Ammon's horn (tissue), 1 donor: ENCODE measurements around the gene EML3.
"Not testable (repeated sequence)": the region's sequence is repeated elsewhere in the genome, so short reads cannot be mapped to it uniquely, and the experiment has no call there.

ENCODE experiments used
- DNase-seq: peaks from one replicate; pipeline ENCODE4 v3.0.0-alpha.2; 2016; ENCODE audit warnings: low spot score

Gene EML3

DNA sequence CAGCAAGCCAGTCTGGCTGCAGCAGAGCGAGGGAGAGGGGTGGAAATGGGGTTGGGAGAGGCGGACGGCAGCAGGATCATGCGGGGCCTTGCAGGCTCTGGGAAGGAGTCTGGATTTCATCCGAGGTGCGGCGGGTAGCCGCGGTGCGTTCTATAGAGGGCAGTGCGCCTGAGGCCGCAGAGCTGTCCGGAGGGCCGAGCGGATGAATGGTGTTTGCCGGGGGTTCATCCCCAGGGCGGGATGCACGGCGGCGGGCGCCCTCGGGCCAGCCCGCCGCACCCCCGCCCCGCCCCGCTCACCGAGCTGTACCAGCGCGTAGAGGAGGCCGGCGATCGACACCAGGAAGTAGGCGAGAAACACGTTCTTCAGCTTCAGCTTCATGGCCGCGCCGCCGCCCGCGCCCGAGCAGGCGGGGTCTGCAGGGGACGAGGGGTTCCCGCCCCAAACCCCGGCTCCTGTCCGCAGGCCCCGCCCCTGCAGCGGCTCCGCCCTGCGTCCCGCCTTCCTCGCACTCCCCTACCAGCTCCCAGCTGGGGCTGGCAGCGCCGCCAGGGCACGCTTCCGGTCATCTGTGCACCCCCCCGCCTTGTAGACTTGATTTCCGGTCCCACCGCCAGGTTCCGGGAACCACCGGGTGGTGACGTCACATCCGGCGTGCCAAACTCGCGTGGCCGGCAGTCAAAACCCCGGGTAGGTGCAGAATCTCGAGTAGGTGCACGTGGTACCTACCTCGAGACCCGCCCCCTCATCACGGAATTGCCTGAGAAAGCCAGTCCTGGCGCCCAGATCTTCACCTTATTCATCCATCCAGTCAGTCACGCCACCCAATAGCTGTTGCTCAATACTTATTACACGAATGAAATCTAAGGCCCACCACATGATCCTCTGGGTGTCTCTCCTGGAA lies 9.2 kb upstream of the EML3 start, which contains the start of gene B3GAT3:
TSS of gene B3GAT3 (minus strand) at position 420 of the 904 bp plus-strand sequence. CDS start at position 381, 39 bp downstream.
- peak; percentile 99 for DNase-seq

DNA sequence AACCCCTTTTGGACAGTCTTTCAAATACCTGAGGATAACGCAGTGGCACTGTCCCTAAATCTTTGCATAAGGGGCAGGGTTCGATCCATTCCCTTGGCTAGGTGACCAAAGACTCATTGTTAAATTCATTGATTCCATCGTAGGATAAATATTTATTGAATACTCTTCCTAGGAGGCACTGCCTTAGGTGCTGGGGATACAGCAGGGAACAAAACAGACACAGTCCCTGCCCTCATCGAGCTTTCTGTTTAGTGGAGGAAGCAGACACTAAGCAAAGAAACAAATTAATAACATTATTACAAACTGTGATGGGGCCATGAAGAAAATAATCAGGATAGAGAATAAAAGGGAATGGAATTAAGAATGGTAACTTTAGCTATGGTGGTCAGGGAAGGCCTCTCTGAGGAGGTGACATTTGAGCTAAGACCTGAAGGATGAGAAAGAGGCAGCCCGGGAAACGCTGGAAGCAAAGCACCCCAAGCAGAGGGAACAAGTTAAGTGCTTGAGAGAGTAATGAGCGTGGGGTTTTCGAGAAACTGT lies 8.5 kb upstream of the EML3 start:
- no peak for DNase-seq

DNA sequence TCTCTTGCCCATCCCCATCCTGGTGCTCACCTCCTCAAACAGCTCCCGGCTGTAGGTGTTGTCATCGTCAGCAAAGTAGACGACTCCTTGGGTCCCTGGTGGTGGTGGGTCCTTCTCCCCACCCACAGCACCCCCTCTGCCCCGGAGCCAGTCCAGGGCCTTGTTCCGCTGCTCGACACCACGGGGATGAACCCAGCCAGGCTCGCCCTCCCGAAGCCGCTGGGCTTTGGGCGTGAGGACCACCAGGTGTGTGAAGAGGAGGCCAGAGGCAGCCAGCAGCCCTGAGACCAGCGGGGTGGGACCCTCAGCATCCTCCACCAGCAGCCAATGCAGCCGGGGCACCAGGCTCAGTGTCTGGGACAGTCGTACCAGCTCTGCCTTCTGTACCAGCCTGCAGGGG lies 4.4 kb upstream of the EML3 start:
- DNase-seq = not testable (repeated sequence)

DNA sequence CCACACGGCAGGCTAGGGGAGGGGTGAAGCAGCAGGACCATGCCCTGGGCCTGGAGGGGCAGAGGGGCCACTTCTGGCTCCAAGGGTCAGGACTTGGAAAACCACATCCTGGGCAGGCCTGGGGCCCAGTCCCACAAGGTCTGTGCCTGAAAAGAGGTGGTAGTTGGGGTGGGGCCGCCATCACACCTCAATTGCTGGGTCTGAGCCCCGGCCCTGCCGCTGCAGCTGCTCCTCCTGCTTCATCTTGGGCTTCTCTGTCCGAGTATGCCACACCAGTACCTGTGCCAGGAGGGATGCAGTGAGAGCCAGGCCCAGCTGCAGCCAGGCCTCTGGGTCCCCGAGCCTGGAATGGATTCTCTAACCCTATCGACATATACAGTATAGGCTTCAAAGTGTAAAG lies 2.9 kb upstream of the EML3 start:
- no peak for DNase-seq

DNA sequence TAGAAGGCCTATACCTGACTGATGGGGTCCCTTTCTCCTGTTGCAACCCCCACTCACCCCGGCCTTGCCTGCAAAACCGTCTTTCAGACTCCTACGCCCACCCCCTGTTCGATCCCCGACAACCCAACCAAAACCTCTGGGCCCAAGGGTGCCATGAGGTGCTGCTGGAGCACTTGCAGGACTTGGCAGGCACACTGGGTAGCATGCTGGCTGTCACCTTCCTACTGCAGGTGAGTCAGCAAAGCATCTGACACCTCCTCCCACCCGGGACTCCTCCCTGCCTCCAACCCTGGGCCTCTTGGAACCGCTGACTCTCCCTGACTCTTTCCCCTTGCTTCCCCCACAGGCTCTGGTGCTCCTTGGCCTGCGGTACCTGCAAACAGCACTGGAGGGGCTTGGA lies 1.7 kb upstream of the EML3 start:
- DNase-seq = no peak

DNA sequence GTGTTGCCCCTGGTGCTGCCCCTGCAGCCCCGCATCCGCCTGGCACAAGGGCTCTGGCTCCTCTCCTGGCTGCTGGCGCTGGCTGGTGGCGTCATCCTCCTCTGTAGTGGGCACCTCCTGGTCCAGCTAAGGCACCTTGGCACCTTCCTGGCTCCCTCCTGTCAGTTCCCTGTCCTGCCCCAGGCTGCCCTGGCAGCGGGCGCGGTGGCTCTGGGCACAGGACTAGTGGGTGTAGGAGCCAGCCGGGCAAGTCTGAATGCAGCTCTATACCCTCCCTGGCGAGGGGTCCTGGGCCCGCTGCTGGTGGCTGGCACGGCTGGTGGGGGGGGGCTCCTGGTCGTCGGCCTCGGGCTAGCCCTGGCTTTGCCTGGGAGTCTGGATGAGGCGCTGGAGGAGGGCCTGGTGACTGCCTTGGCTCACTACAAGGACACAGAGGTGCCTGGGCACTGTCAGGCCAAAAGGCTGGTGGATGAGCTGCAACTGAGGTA lies 760 bp upstream of the EML3 start:
- DNase-seq = no peak

DNA sequence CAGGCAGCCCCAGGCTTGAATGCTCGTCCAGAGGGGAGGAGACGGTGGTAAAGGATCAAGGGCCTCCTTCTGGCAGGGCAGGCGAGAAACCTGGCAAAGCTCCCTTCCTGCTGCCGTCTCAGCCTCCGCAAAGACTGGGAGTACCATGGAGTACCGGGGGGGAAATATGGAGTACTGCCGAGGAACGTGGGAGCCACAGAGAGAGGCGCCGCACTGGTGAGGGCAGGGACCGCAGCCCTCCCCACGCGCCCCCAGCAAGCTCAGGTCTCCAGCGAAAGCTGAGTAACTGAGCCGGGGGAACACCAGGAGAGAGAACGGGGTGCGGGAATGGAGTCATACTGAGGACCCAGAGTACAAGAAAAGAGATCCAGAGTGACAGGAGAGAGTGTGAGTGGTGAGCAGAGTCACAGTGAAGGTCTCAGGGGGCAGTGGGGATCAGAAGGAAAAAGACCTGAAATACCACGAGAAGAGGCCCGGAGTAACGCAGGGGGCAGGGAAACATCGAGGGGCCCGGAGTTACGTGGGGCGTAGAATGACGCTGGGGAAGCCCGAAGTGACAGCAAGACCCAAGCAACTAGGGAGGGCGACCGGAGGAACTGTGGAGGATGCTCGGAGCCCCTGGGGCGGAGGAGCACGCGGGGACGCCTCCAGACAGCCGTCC lies 740 bp downstream of the EML3 start:
- DNase-seq = peak; percentile 68

DNA sequence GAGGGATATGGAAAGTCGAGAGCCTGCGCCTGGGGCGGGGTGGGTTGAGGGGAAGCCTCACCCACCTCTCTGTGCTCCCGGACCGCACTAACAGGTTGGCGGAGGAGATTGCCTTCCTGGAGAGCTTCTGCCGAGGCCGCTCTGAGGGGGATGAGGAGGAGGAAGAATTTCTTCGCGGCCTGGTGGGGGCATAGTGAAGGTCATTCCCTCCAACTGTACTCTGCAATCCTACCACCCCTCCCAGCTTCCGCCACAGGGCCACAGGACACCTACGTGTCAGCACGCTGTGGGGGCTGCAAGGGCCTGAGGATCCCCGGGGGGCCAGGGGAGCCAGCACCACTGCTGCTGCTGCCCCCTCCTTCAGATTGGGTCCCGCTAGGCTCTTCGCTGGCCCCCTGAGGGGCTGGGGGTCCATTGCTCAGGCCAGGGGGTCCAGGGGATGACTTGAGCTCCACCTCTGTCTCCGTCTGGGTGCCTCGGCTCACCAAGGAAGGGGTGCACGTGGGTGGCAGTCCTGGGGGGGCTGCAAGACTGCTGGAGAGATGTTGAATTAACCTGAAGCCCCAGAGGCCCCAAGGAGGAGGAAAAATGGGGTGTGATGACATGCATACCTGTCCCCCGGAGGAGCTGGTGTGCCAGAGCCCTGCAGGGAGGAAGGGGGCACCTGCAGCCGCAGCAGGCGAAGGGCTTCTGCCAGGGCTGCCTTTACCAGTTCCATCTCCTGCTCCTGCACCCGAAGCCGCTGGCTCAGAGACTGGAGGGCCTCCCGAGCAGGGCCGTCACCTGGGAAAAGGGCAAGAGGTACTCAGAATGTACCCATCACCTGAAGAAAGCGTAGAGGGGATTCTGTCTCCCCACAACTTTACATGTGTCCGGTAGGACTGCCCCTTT lies 1.5 kb downstream of the EML3 start:
- no peak for DNase-seq

DNA sequence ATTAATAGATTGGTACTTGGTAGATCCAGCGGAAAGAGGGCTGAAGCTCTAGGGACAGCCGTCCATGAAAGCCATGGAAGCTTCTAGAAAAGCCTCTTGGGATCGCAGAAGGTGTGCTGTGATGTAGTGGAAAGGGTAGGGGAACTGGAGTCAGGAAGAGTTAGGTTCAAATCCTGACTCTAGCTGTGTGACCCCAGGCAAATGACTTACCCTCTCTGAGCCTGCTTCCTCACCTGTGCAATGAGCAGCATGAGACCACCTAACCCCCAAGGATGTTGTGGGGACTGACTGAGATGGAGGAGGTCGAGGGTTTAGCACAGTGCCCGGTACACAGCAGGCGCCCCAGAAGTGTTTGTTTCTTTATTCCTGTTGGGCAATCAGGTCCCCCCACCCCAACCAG lies 2.2 kb downstream of the EML3 start:
- no peak for DNase-seq

DNA sequence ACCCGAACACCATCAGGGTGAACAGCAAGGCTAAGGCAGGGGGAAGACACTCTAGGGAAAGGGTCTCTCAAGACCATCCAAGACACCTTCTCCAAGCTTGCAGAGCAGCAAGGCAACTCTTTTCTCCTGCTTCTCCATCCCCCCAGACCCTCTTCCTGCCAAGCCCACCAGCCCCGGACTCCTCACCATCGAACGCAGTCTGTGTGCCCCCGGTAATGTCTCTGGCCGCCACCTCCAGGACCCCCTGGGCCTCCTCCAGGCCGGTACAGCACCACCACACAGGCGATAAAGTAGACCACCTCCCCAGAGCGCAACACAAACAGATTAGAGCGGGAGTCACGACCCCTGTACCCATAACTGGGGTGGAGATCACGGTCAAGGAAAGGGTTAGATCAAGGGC lies 3.8 kb downstream of the EML3 start:
- DNase-seq = no peak

DNA sequence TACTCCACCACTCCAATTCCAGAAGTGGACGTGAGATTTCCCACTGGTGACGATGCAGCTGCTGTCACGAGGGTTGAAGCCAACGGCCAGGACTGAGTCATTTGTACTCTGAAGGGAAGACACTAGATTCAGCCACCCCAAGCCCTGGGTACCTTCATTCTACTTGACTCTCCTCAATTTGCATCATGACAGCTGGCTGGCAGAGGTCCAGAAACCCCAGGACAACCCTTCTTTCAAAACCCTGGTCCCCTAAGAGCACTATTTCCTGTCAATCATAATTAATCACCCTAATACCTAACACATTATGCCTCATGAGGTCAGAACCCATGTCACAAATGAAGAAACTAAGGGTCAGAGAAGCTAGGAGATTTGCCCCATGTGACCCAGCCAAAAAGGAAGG lies 4.9 kb downstream of the EML3 start:
- DNase-seq = no peak

DNA sequence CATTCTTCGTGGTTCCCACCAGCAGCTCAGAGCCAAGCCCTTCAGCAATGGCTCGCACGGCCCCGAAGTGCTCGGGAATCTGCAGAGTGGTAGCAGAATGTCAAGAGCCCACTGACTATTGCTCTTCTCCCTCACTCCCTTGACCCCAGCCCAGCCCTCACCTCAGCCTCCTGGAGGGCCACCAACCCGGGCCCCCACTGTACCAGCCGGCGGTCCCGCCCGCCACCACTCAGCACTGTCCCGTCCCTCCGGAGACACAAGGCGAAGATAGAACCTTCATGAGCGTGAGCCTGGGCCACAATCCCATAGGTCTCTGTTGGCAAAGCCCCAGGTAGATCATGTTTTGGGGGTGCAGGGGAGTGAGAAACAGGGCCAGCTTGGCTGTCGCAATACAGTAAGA lies 6.7 kb downstream of the EML3 start:
- DNase-seq = no peak

DNA sequence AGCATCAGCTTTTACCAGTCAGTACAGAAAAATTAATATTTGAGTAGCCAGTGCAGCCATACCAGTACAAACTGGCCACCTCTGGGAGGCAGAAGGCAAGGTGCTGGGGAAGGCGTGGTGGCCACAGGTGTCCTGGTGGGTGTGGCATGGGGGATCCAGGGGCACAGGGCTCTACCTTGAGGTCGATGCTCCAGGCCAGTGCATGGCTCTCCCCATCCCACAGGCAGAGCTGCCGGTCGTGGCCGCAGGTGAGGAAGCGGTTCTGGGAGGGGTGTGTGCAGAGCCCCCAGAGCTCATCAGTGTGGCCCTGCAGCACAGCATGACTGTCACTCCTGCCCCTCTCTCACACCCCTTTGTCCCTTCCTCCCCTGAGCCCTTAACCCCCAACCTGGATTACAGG lies 7.1 kb downstream of the EML3 start:
- DNase-seq = no peak

DNA sequence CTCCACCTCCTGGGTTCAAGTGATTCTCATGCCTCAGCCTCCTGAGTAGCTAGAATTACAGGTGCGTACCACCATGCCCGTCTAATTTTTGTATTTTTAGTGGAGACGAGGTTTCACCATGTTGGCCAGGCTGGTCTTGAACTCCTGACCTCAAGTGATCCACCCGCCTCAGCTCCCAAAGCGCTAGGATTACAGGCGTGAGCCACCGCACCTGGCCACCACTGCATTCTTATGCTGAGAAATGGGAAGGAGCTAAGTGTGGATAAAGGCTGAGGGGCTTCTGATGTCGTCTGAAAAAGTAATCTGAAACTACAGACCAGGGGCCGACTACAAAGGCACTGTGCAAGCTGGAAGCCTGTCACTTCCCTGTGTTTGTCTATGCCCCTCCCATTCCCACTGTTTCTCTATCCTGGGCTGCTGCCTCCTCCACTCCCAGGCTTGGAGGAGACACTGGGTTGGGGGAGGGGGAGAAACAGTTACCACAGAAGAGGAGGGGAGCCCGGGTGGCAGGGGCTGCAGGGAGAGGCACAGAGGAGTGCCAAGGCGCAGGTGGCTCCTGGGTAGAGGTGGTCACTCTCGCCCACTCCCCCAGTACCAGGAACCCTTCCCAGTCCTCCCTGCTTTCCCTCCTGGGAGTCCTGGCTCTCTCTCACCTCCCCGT lies 8.0 kb downstream of the EML3 start:
- no peak for DNase-seq

DNA sequence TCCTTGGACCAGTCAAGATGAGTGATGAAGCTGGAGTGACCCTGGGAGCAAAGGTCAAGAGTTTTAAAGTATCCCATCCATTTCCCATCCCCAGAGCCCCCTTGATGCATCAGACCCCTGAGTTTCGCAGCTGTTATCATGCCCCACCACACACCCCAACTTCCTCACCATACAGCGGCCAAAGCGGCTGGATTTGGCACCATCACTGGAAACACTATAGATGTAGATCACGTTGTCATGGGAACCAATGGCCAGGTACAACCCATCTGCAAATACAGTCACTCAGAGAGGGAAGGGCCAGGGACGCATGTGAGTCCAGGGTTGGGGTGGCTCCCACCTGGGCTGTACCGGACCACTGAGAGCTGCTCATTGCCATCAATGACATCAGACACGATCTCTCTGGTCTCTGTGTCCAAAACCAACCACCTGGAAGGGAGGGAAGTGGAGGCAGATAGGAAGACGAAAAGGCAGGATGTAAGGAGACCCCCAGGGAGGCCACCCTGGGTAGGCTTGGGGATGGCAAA lies 8.7 kb downstream of the EML3 start:
- DNase-seq = no peak

DNA sequence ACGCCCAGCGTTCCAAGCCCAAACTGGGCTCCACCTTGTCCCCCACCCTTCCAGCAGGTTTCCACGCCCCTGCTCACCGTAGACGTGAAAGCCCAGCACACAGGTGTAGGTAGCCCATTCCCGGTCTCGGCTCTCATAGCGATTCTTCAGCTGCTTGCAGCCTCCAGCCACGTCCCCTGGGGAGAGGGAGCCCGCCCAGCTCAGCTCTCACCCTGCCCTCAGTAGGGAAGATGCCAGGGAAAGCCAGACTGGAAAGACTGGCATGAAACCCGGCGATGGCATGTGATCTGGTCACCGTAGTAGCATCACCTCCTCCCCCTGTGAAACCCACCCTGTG lies 9.5 kb downstream of the EML3 start:
- DNase-seq = no peak

DNA sequence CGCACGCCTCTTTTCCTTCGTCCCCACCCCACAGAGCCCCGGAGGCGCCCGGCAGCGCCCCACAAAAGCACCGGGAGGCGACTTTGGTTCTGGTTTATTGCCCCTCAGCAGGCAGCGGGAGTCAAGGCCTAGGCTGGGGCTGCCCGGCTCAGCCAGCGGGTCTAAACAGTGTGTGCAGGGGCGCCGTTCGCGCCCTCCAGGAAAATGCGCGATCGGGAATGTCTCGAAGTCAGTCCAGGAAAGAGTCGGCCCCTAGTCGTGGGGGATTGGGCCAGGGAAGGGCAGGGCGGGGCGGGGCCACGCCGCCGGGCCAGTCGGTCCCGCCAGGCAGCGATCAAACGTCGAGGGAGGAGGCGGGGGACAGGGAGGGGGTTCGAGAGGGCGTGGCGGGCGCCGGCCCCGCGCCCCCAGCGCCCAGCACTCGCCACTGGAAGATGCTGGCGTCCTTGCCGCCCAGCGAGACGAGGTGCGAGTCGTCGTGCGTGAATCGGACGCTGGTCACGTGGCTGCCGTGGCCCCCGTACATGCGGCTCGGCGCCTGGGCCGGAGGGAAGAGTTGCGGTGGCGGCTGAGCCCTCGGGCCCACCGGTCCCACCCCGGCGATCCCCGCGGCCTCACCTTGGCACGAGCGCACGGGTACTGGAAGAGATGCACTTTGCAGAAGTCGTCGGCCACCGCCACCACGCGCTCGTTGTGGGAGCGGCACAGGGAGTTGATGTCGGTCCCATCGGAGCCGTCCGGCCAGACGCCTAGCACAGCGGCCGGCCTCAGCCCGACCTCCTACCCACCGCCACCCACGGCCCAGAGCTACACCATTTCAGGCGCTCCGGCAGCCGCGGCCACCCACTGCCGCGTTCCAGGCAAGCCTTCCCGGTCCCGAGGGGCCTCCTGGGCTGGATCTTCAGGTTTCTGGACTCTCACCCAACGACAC lies 10.2 kb downstream of the EML3 start:
- peak; percentile 84 for DNase-seq

DNA sequence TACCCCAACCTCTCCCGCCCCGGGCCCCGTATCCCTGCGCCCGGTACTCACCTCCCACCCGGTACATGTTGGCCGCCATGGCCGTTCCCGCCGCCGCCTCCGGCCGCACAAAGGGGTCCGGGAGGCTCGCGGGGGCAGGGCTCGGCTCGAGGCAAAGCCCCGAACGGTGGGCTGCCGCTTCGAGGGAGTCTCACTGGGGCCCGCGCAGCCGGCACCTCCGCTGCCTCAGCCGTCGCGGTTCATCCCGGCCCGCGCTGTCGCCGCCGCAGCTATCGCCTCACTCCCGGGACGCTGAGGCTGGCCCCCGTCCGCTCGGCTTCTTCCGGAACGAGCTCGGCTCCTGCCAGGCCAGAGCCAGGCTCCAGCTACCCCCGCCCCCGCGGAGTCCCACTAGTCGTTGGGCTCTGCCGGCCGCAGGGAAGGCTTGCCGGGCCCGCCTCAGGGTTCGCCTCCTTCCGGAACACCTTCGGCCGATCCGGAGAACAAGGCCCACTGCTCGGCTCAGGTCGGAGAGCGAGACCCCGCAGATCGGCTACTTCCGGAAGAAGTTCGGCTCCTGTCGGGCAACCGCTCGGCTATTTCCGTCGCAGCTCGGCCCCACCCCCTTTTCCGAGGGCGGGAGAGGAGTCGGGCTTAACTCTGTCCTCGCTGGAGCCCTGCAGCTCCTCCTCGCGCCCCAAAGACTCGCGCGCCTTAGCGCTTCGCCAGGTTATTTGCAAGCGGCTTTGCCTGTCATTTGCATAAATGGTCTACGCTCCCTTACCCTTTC lies 11.0 kb downstream of the EML3 start, which contains the start of gene MTA2:
TSS of gene MTA2 (minus strand) at position 494 of the 769 bp plus-strand sequence. CDS start at position 79, 415 bp downstream.
- peak; percentile 96 for DNase-seq

DNA sequence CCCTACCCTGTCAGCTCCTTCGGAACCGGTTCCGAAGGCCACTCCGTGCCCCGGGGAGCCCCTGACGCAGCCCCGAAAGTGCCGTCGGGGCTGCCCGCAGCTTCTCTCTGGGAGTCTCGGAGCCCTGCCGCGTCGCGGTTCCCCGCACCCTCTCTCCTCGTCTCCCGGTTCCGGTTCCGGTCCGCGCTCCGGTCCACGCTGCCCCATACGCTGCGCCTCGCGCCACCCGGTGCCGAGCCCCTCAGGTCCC lies 11.5 kb downstream of the EML3 start:
- peak; percentile 54 for DNase-seq
